CD4-positive, CD25-positive, alpha-beta regulatory T cell (primary cell): Measurements from ENCODE around the gene RIPOR2. TPM values are rescaled to one million over a fixed set of nuclear protein-coding genes. Genes with fewer than 3 reads are reported as not detected.
A peak's percentile ranks its signal among the peaks of the same experiment; 100 is the strongest.

Source experiments
- ATAC-seq, 2 donors: fragments of 150-1000 bp; cut with Tn5 transposase; one replicate each; pipeline ENCODE4 v1.10.0; 2021; ENCODE audit warnings: low read depth in 2 of 2, moderate number of reproducible peaks in 2 of 2, moderate library complexity in 1 of 2
- DNase-seq, 3 donors: peaks; one replicate each; pipeline versions ENCODE4 v3.0.0 to v3.0.0-alpha.2; 2012 to 2022; ENCODE audit warnings: mixed read lengths in 1 of 3
- H3K27ac ChIP-seq: one replicate; pipeline ENCODE4 v1.7.0; 2013; ENCODE audit warnings: mild to moderate bottlenecking, low read length; ENCODE audit not compliant: insufficient read depth, poor library complexity, severe bottlenecking
- H3K27me3 ChIP-seq: one replicate; pipeline ENCODE4 v1.7.0; 2013; ENCODE audit warnings: low read length; ENCODE audit not compliant: control insufficient read depth, insufficient read depth
- H3K36me3 ChIP-seq: one replicate; pipeline ENCODE4 v1.7.0; 2013; ENCODE audit warnings: mild to moderate bottlenecking, low read length, moderate library complexity; ENCODE audit not compliant: control insufficient read depth, insufficient read depth
- H3K4me1 ChIP-seq: 2 replicates; pipeline ENCODE4 v1.7.0; 2013; ENCODE audit warnings: mild to moderate bottlenecking, low read length; ENCODE audit not compliant: insufficient read depth, control insufficient read depth, poor library complexity, severe bottlenecking
- H3K4me3 ChIP-seq: one replicate; pipeline ENCODE4 v1.7.0; 2013; ENCODE audit warnings: low read depth, mild to moderate bottlenecking, low read length, moderate library complexity
- H3K9me3 ChIP-seq, 2 experiments: 1 replicate in 1 of 2; 2 replicates in 1 of 2; pipeline ENCODE4 v1.7.0; 2013; ENCODE audit warnings: low read length in 2 of 2, mild to moderate bottlenecking in 1 of 2, moderate library complexity in 1 of 2; ENCODE audit not compliant: control insufficient read depth in 2 of 2
- H3K27ac Mint-ChIP-seq, 3 donors: one replicate each; pipeline ENCODE4 v1.8.0; 2020 to 2022; ENCODE audit warnings: mild to moderate bottlenecking in 3 of 3, mixed read lengths in 3 of 3, moderate library complexity in 2 of 3
- H3K27me3 Mint-ChIP-seq: one replicate; pipeline ENCODE4 v1.8.0; 2022; ENCODE audit warnings: mild to moderate bottlenecking, mixed read lengths
- H3K36me3 Mint-ChIP-seq: one replicate; pipeline ENCODE4 v1.8.0; 2020; ENCODE audit warnings: mixed read lengths
- H3K4me1 Mint-ChIP-seq, 4 donors: one replicate each; pipeline ENCODE4 v1.8.0; 2020 to 2022; ENCODE audit warnings: mixed read lengths in 4 of 4, mild to moderate bottlenecking in 1 of 4
- H3K4me3 Mint-ChIP-seq, 4 donors: one replicate each; pipeline ENCODE4 v1.8.0; 2020 to 2022; ENCODE audit warnings: mild to moderate bottlenecking in 4 of 4, mixed read lengths in 4 of 4, moderate library complexity in 3 of 4
- H3K9me3 Mint-ChIP-seq, 7 donors: one replicate each; pipeline ENCODE4 v1.8.0; 2020 to 2022; ENCODE audit warnings: mixed read lengths in 7 of 7, mild to moderate bottlenecking in 3 of 7, moderate library complexity in 2 of 7
- polyA plus RNA-seq, 4 donors: library from polyadenylated mRNA; unstranded; fragments of 300-500 nt; fragmentation: Illumina TruSeq; gene quantifications; one replicate each; pipeline ENCODE4 v1.2.3, GENCODE V29; 2021
- total RNA-seq: library from RNA; stranded (reverse); gene quantifications from one replicate; pipeline ENCODE4 v1.2.3, GENCODE V29; 2022

RIPOR2 gene
- total and polyA plus RNA-seq, 5 donors from 2014 or later: 320 to 435 (median 393) TPM

GRCh38 chr6:24796616-24797290, 139.0 kb downstream of the RIPOR2 start:
- Histone ChIP-seq H3K4me1 (no peaks in the 10 kb centered on the region), H3K36me3 (peaks cover 2% of the 10 kb centered on the region), H3K4me3 (no peak overlapping the region), H3K9me3 (no peaks in the 10 kb centered on the region), H3K27me3 (no peaks in the 10 kb centered on the region), H3K27ac (no peak overlapping the region)
- Mint-ChIP-seq H3K27me3 (peaks cover 4% of the 10 kb centered on the region), H3K4me1 (peaks cover 0 to 9% (median 7%) of the 10 kb centered on the region in 4 donors), H3K27ac (no peak overlapping the region), H3K9me3 (no peaks in the 10 kb centered on the region), H3K4me3 (no peak overlapping the region), H3K36me3 (peaks cover 7% of the 10 kb centered on the region)
- ATAC-seq (no peak), DNase-seq (no peak)

- Mint-ChIP-seq H3K27me3 (peaks cover 4% of the 10 kb centered on the region), H3K9me3 (no peaks in the 10 kb centered on the region), H3K27ac (peak overlapping the region in 1 of 3 donors; percentile 4), H3K4me1 (peaks cover 0 to 9% (median 7%) of the 10 kb centered on the region in 4 donors), H3K4me3 (no peak overlapping the region), H3K36me3 (peaks cover 4% of the 10 kb centered on the region)
- no peaks in the 10 kb centered on the region for H3K36me3 ChIP-seq
- no peaks in the 10 kb centered on the region for H3K9me3 ChIP-seq
- no peak overlapping the region for H3K27ac ChIP-seq
- DNase-seq: no peak
- H3K4me3 ChIP-seq: no peak overlapping the region
- no peak for ATAC-seq
- H3K4me1 ChIP-seq: no peaks in the 10 kb centered on the region
- no peaks in the 10 kb centered on the region for H3K27me3 ChIP-seq
Observed at GRCh38 chr6:24795106-24795505, 140.7 kb downstream of the RIPOR2 start.

- Histone ChIP-seq H3K4me1 (no peaks in the 10 kb centered on the region), H3K27me3 (no peaks in the 10 kb centered on the region), H3K4me3 (no peak overlapping the region), H3K27ac (no peak overlapping the region), H3K9me3 (no peaks in the 10 kb centered on the region), H3K36me3 (peaks cover 22% of the 10 kb centered on the region)
- DNase-seq (no peak), ATAC-seq (no peak)
- Mint-ChIP-seq H3K4me3 (no peak overlapping the region), H3K27ac (peak overlapping the region in 1 of 3 donors; percentile 11), H3K36me3 (peaks cover 25% of the 10 kb centered on the region), H3K27me3 (no peaks in the 10 kb centered on the region), H3K9me3 (no peaks in the 10 kb centered on the region), H3K4me1 (peaks cover 0 to 5% (median 0%) of the 10 kb centered on the region in 4 donors)
Observed at GRCh38 chr6:24788031-24788665, 147.6 kb downstream of the RIPOR2 start.

- ATAC-seq (no peak), DNase-seq (no peak)
- no peaks in the 10 kb centered on the region for H3K27me3 Mint-ChIP-seq
- H3K27me3 ChIP-seq: no peaks in the 10 kb centered on the region
- H3K36me3 Mint-ChIP-seq: peaks cover 24% of the 10 kb centered on the region
- no peak overlapping the region for H3K4me3 ChIP-seq
- H3K27ac ChIP-seq: no peak overlapping the region
- H3K4me1 Mint-ChIP-seq: peaks cover 14 to 38% (median 27%) of the 10 kb centered on the region in 4 donors
- peaks cover 19% of the 10 kb centered on the region for H3K4me1 ChIP-seq
- H3K36me3 ChIP-seq: peaks cover 26% of the 10 kb centered on the region
- H3K9me3 ChIP-seq: no peaks in the 10 kb centered on the region
- H3K27ac Mint-ChIP-seq: peak overlapping the region in 1 of 3 donors; percentile 43
- H3K9me3 Mint-ChIP-seq: no peaks in the 10 kb centered on the region
- H3K4me3 Mint-ChIP-seq: peak overlapping the region in 1 of 4 donors; percentile 40
Observed at GRCh38 chr6:24780206-24780605, 155.6 kb downstream of the RIPOR2 start.

GRCh38 chr6:24779416-24780016, 156.2 kb downstream of the RIPOR2 start:
- H3K36me3 ChIP-seq: peaks cover 24% of the 10 kb centered on the region
- H3K4me1 ChIP-seq: peaks cover 21% of the 10 kb centered on the region
- peak overlapping the region; percentile 38 for H3K4me3 ChIP-seq
- no peaks in the 10 kb centered on the region for H3K27me3 ChIP-seq
- Mint-ChIP-seq H3K9me3 (no peaks in the 10 kb centered on the region), H3K4me3 (peak overlapping the region in 2 of 4 donors; percentile 21 to 40), H3K27ac (peak overlapping the region in 2 of 3 donors; percentile 43 to 97), H3K36me3 (peaks cover 21% of the 10 kb centered on the region), H3K4me1 (peaks cover 14 to 38% (median 27%) of the 10 kb centered on the region in 4 donors), H3K27me3 (peaks cover 4% of the 10 kb centered on the region)
- no peak for ATAC-seq
- H3K9me3 ChIP-seq: no peaks in the 10 kb centered on the region
- no peak for DNase-seq
- H3K27ac ChIP-seq: no peak overlapping the region

- Mint-ChIP-seq H3K4me3 (peak overlapping the region in 2 of 4 donors; percentile 40 to 70), H3K27me3 (peaks cover 4% of the 10 kb centered on the region), H3K36me3 (peaks cover 17% of the 10 kb centered on the region), H3K9me3 (no peaks in the 10 kb centered on the region), H3K4me1 (peaks cover 14 to 38% (median 27%) of the 10 kb centered on the region in 4 donors), H3K27ac (no peak overlapping the region)
- no peak overlapping the region for H3K27ac ChIP-seq
- no peaks in the 10 kb centered on the region for H3K27me3 ChIP-seq
- DNase-seq (no peak), ATAC-seq (no peak)
- H3K4me3 ChIP-seq: peak overlapping the region; percentile 39
- peaks cover 25% of the 10 kb centered on the region for H3K4me1 ChIP-seq
- no peaks in the 10 kb centered on the region for H3K9me3 ChIP-seq
- peaks cover 19% of the 10 kb centered on the region for H3K36me3 ChIP-seq
Observed at GRCh38 chr6:24778878-24779277, 156.9 kb downstream of the RIPOR2 start.

- peaks cover 17% of the 10 kb centered on the region for H3K36me3 ChIP-seq
- Mint-ChIP-seq H3K36me3 (peaks cover 17% of the 10 kb centered on the region), H3K27ac (peak overlapping the region in 1 of 3 donors; percentile 26), H3K4me1 (peaks cover 14 to 38% (median 27%) of the 10 kb centered on the region in 4 donors), H3K9me3 (no peaks in the 10 kb centered on the region), H3K4me3 (peak overlapping the region in 2 of 4 donors; percentile 49 to 100), H3K27me3 (peaks cover 4% of the 10 kb centered on the region)
- ATAC-seq (no peak), DNase-seq (no peak)
- H3K27me3 ChIP-seq: no peaks in the 10 kb centered on the region
- peaks cover 25% of the 10 kb centered on the region for H3K4me1 ChIP-seq
- no peaks in the 10 kb centered on the region for H3K9me3 ChIP-seq
- H3K27ac ChIP-seq: no peak overlapping the region
- H3K4me3 ChIP-seq: no peak overlapping the region
Observed at GRCh38 chr6:24778121-24778520, 157.6 kb downstream of the RIPOR2 start.
